HG02588 (cell line): Measurements from ENCODE around the gene CACNG5.

Source experiments
- ATAC-seq: cut with Tn5 transposase; IDR thresholded peaks from one replicate; pipeline ENCODE4 v1.9.1; 2021; ENCODE audit warnings: mild to moderate bottlenecking, moderate library complexity; ENCODE audit not compliant: unreplicated experiment

Gene CACNG5

GRCh38 chr17:66822009-66822408, 12.9 kb upstream of the CACNG5 start:
- no peak for ATAC-seq

- ATAC-seq: no peak
These were observed 8.1 kb upstream of the CACNG5 start for GRCh38 chr17:66826856-66827255.

- no peak for ATAC-seq
These were observed 5.5 kb upstream of the CACNG5 start for GRCh38 chr17:66829386-66829864.

- ATAC-seq: no peak
These were observed 5.0 kb upstream of the CACNG5 start for GRCh38 chr17:66829883-66830282.

GRCh38 chr17:66830451-66830850, 4.5 kb upstream of the CACNG5 start:
- no peak for ATAC-seq

GRCh38 chr17:66831383-66832210, 3.3 kb upstream of the CACNG5 start:
- no peak for ATAC-seq

- ATAC-seq: no peak
These were observed 1.7 kb upstream of the CACNG5 start for GRCh38 chr17:66833201-66833600.

GRCh38 chr17:66834426-66834918, 445 bp upstream of the CACNG5 start:
- ATAC-seq: no peak

GRCh38 chr17:66835476-66835875, 559 bp downstream of the CACNG5 start:
- no peak for ATAC-seq

- ATAC-seq: no peak
These were observed 1.4 kb downstream of the CACNG5 start for GRCh38 chr17:66836063-66837005.

GRCh38 chr17:66837226-66837625, 2.3 kb downstream of the CACNG5 start:
- ATAC-seq: no peak

GRCh38 chr17:66837885-66838665, 3.2 kb downstream of the CACNG5 start:
- no peak for ATAC-seq

- ATAC-seq: no peak
These were observed 4.7 kb downstream of the CACNG5 start for GRCh38 chr17:66839616-66840015.

GRCh38 chr17:66840061-66840460, 5.1 kb downstream of the CACNG5 start:
- ATAC-seq: no peak

- no peak for ATAC-seq
These were observed 6.4 kb downstream of the CACNG5 start for GRCh38 chr17:66841328-66841727.

GRCh38 chr17:66841744-66842143, 6.8 kb downstream of the CACNG5 start:
- no peak for ATAC-seq

GRCh38 chr17:66842505-66842904, 7.6 kb downstream of the CACNG5 start:
- no peak for ATAC-seq

- no peak for ATAC-seq
These were observed 8.0 kb downstream of the CACNG5 start for GRCh38 chr17:66842959-66843358.

GRCh38 chr17:66843627-66844026, 8.7 kb downstream of the CACNG5 start:
- ATAC-seq: no peak

- ATAC-seq: no peak
These were observed 12.8 kb downstream of the CACNG5 start for GRCh38 chr17:66847704-66848103.

GRCh38 chr17:66848496-66848895, 13.6 kb downstream of the CACNG5 start:
- ATAC-seq: no peak
